ENCODE results near the gene OR4D2.

Gene OR4D2

GRCh38 chr17:58176200-58176599 is 9.4 kb downstream of the OR4D2 start:
- no peak for DNase-seq

- no peak for DNase-seq
Observed at GRCh38 chr17:58181796-58182195, 15.0 kb downstream of the OR4D2 start.

DNA sequence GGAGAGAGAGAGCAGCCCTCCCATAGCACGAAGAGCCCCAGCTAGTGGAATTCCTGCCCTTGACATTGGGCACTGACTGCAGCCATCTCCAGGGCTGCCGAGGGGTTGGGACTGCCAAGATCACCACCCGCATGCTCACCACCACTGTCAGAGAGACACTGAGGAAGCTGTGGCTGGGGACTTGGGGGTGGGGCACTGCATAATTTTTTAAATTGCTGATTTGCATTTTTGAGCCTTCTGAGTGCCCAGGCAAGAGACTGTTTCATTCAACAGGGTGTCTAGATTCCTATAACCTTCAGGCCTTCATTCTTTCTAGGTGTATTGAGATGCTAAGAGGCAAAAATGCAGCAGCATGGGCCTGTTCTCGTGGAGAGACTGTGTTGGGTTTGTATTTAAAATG is 16.7 kb downstream of the OR4D2 start:
- DNase-seq: no peak

GRCh38 chr17:58184308-58184985 is 17.7 kb downstream of the OR4D2 start:
- no peak for DNase-seq

- no peak for DNase-seq
Observed at GRCh38 chr17:58184986-58185761, 18.4 kb downstream of the OR4D2 start.

DNA sequence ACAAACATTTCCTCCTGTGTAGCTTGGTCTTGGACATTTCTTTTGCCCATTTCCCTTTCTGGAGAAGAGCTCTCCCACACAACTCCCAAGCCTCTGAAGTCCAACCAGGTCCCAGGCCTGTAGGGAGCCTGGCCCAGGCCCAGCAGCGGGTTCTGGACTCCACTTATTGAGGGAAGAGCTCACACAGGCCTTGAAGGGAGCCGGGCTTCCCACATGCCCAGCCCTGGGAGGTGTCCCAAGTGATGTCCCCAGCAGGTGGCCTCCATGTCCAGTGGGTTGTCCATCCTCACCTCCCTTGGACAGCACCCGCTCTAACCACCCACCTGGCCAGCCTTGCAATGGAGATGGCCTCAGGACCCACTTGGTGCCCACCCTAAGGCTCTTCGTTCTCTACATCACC is 19.8 kb downstream of the OR4D2 start:
- no peak for DNase-seq

- DNase-seq: no peak
Observed at GRCh38 chr17:58187063-58187462, 20.3 kb downstream of the OR4D2 start.

DNA sequence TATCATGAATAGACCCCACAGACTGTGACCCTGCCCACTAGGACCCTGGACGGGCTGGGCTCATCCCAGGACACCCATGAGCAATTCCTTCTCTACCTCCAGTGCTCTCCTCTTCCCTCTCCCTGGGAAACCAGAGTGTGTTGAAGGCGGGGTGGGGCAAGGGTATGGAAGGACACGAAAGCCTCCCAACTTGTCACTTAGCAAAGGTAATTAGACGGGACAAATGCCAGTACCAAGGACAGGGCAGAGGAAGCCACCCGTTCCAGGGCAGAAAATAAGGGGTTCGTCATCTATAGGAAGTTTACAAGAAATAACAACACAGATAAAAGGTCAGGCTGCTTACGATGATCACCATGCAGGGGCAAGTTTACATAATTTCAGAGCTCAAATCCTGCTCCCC is 20.9 kb downstream of the OR4D2 start:
- DNase-seq: no peak

DNA sequence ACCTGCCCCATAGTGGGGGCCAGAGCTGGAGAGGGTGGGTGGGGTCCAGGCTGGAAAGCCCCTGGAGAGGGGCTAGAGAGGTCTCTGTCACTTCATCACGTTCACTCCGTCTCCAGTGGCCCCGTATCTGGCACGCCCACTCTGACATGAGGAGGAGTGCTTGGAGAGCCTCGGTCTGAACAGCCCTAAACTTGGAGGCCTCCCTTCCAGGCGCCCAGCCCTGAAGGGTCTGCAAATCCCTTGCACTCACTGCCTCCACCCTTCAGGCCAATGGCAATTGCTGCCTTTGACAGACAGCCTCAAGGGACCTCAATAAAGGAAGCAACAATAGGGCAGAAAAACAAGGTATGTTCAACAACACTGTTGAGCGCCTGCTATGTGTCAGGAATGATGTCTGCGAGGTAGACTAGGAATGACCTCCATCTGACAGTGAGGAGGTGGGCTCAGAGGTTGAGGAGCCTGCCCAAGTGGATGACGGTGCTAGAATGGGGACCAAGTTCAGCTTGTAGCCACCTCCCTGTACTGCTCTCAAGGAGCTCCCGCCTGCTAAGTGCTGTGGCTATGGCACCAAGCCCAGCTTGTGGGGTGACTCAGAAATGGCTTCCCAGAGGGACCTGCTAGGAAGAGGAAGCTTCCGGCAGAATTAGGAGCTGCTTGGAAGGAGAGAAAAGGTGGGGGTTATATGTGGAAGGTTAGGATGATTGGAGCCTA is 22.8 kb downstream of the OR4D2 start:
- DNase-seq: peak; percentile 63

- no peak for DNase-seq
Observed at GRCh38 chr17:58191241-58191896, 24.6 kb downstream of the OR4D2 start.

DNA sequence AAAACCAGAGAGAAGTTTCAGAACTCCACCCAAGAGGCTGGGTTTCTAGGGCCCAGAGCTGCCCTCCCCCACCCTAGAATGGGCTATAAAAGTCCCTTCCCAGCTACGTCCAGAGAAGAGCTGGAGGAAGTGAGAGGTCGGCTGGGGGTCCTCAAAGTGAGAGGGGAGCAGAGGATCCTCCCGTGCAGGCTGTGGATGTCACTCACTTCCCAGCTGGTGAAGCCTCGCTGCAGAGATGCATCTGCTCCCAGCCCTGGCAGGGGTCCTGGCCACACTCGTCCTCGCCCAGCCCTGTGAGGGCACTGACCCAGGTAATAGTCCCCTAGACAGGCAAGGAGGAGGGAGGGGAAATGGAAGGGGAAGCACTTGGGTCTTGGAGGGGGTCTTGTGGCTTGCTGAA is 25.8 kb downstream of the OR4D2 start, which contains the start of gene EPX:
Gene EPX (plus strand): TSS at position 115 of the 400 bp plus-strand sequence. CDS start 121 bp downstream, at position 236.
- DNase-seq: no peak

DNA sequence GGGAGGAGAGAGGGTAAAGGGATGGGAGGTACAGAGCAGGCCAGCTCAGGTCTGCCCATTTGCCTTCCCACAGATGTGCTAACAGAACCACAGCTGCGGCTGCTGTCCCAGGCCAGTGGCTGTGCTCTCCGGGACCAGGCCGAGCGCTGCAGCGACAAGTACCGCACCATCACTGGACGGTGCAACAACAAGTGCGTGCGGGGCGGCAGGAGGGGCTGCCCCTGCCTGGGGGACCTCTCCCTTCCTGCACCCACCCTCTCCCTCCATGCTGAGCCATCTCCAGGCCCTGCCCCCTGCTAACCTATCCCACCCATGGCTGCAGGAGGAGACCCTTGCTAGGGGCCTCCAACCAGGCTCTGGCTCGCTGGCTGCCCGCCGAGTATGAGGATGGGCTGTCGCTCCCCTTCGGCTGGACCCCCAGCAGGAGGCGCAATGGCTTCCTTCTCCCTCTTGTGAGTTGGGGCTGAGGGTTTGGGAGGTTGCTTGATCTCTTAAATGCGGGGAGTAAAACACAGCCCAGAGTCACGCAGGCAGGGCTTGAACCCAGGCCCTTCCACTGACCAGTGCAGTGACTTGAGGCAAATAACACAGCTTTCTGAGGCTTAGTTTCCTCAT is 27.0 kb downstream of the OR4D2 start:
- DNase-seq: no peak

GRCh38 chr17:58195518-58196123 is 28.8 kb downstream of the OR4D2 start:
- DNase-seq: no peak

GRCh38 chr17:58196610-58197009 is 29.8 kb downstream of the OR4D2 start:
- no peak for DNase-seq

- no peak for DNase-seq
Observed at GRCh38 chr17:58200024-58200633, 33.3 kb downstream of the OR4D2 start.

DNA sequence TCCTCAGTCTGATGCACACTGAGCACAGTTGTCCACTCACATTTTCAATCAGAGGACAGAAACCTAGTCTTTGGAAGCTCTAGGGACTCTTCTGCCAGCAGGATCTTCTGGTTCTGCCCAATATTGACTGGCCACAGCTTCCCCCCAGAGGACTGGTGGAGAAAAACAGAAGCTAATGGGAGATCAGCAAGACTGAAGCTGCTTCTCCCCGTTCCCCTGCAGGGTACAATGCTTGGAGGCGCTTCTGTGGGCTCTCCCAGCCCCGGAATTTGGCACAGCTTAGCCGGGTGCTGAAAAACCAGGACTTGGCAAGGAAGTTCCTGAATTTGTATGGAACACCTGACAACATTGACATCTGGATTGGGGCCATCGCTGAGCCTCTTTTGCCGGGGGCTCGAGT is 36.1 kb downstream of the OR4D2 start:
- no peak for DNase-seq

DNA sequence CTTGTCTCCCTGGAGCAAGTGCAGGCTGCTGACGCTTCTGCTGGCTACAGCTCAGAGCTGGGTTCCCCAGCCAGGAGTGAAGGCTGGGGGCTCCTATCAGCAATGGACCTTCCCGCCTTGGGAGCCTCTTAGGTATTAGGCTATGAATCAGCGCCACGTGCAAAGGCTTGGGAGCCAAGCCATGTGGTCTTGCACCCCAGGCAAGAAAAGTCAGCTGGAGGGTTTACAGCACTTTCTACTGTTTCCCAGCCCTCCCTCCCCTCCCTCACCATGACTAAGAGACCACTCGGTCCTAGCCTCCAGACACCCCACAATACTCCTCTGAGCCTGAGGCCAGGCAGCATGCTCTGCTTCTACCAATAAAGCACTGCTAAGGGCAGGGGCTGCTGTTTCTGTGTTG is 38.0 kb downstream of the OR4D2 start:
- DNase-seq: no peak

GRCh38 chr17:58205936-58206335 is 39.2 kb downstream of the OR4D2 start:
- no peak for DNase-seq

DNA sequence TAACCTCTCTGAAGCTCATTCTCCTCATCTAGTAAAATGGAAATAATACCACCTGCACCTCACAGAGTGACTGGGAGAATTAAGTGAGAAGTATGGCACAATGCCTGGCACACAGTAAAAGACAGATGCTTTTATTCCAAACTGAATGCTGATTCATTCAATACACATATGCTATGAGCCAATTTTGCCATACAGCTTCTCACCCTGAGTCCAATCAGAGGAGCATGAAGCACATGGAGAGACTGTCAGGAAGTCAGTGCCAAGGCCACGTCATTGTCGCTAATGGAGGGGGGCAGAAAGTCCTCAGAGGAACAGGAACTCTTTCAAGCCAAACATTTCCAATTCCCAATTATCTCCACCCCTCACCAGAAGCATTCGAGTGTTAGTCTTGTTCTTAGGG is 40.7 kb downstream of the OR4D2 start:
- no peak for DNase-seq

- DNase-seq: no peak
Observed at GRCh38 chr17:58208344-58208743, 41.6 kb downstream of the OR4D2 start.

- no peak for DNase-seq
Observed at GRCh38 chr17:58210922-58211321, 44.1 kb downstream of the OR4D2 start.

DNA sequence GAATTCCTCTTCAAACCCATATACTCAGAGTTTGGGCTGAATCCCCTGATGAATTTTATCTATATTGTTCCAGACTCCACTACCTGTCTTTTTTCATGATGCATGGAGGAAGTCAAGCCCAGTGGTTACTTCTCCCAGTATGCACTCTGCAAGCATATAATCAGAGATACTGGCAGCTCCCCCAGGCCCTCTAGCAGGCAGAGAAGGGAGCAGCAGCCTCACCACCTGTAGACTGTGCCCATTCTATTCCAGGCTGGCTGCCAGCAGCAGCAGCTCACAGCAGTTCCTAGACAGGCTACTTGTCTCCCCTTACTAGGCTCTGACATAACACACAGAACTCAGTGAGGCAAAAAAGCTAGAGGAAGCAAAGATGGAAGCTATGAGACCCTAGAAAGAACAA is 48.9 kb downstream of the OR4D2 start:
- no peak for DNase-seq

Data from left hindlimb (tissue), 1 donor.